Measurements from ENCODE around the gene EIF3K.

Gene EIF3K

GRCh38 chr19:38569368-38569983, 49.5 kb upstream of the EIF3K start:
- Histone ChIP-seq H3K36me3 (ENCODE audit: control insufficient read depth in 2 of 2, insufficient read depth in 1 of 2, low read length in 2 of 2) (no peaks in the 10 kb centered on the region), H3K4me3 (ENCODE audit: low read depth, low read length) (no peak overlapping the region), H3K9me3 (ENCODE audit: control insufficient read depth, insufficient read depth, low read depth, low read length) (no peaks in the 10 kb centered on the region; the same call in 1 of the 2 replicates), H3K27ac (ENCODE audit: extremely low read depth, low read depth, low read length) (no peak overlapping the region), H3K4me1 (ENCODE audit: control insufficient read depth, insufficient read depth, low read length) (no peaks in the 10 kb centered on the region; the same call in 1 of the 2 replicates)
- TF ChIP-seq ZNF174 (tag by site-specific recombination; IDR thresholded peaks at IDR 0.05) = no peak
- no peak for TF ChIP-seq TSHZ1 (tag by site-specific recombination; IDR thresholded peaks at IDR 0.05; ENCODE audit: borderline replicate concordance)
- TF ChIP-seq ZNF169 (tag by site-specific recombination; IDR thresholded peaks at IDR 0.05) = no peak
- no peak for TF ChIP-seq ZBTB7A (tag by site-specific recombination; IDR thresholded peaks at IDR 0.05; ENCODE audit: low read depth)
- no peak for TF ChIP-seq ZNF707 (tag by site-specific recombination; IDR thresholded peaks at IDR 0.05)
- TF ChIP-seq GLIS2 (tag by site-specific recombination; IDR thresholded peaks at IDR 0.05) = 0 out of 2 replicates have a peak, but pooled peaks have one; percentile 13
- no peak for TF ChIP-seq ZSCAN23 (tag by site-specific recombination; IDR thresholded peaks at IDR 0.05)
- no peak; the same call in 1 of the 2 replicates for TF ChIP-seq ZNF629 (tag by site-specific recombination; IDR thresholded peaks at IDR 0.05)
- peak; percentile 99 for TF ChIP-seq SCRT1 (tag by site-specific recombination; IDR thresholded peaks at IDR 0.05; ENCODE audit: borderline replicate concordance)
- no peak for TF ChIP-seq ZNF747 (tag by site-specific recombination; IDR thresholded peaks at IDR 0.05)
- TF ChIP-seq HIC1 (tag by site-specific recombination; IDR thresholded peaks at IDR 0.05) = peak; percentile 29; the same call in 1 of the 2 replicates
- TF ChIP-seq ZBTB11 (tag by site-specific recombination; conservative IDR thresholded peaks at IDR 0.05; ENCODE audit: low read depth) = no peak
- TF ChIP-seq MEIS1 (CRISPR knock-in tag; IDR thresholded peaks at IDR 0.05; ENCODE audit: borderline replicate concordance) = no peak
- TF ChIP-seq YY2 (tag by site-specific recombination; IDR thresholded peaks at IDR 0.05) = no peak
- no peak for TF ChIP-seq ZNF571 (tag by site-specific recombination; IDR thresholded peaks at IDR 0.05)
- no peak for TF ChIP-seq ZNF416 (tag by site-specific recombination; IDR thresholded peaks at IDR 0.05)
- no peak for TF ChIP-seq ZNF366 (tag by site-specific recombination; conservative IDR thresholded peaks at IDR 0.05)
- TF ChIP-seq SCRT2 (tag by site-specific recombination; IDR thresholded peaks at IDR 0.05) = peak; percentile 100
- no peak for TF ChIP-seq SP2 (tag by site-specific recombination; IDR thresholded peaks at IDR 0.05)
- TF ChIP-seq HOXA7 (CRISPR knock-in tag; IDR thresholded peaks at IDR 0.05; ENCODE audit: borderline replicate concordance) = no peak
- CTCF ChIA-PET = interaction anchor here (0.5 to 2.6 kb wide), 9 partner anchors 9 to 448 kb away, joined by 3 to 9 read pairs (median 3); partner anchors contain the start of genes MAP4K1, MRPS12 and SARS2
- POLR2A ChIA-PET = interaction anchor here (0.8 to 1.4 kb wide), 3 partner anchors 26 to 78 kb away, joined by 3 to 4 read pairs (median 3); partner anchors contain the start of gene ACTN4

Measured in HEK293 (cell line).